ENCODE results near the gene CD53. TPM values are rescaled to one million over a fixed set of nuclear protein-coding genes. Genes with fewer than 3 reads are reported as not detected.
A peak's percentile ranks its signal among the peaks of the same experiment; 100 is the strongest.

CD53 gene
- total RNA-seq, 1 donor from 2014 or later: not detected

- DNase-seq (ENCODE audit: low read depth): no peak
Measured at GRCh38 chr1:110876748-110877341, 3.9 kb downstream of the CD53 start.

- no peak for DNase-seq (ENCODE audit: low read depth)
Measured at GRCh38 chr1:110877364-110877763, 4.4 kb downstream of the CD53 start.

GRCh38 chr1:110877776-110878175 lies 4.8 kb downstream of the CD53 start:
- no peak for DNase-seq (ENCODE audit: low read depth)

DNA sequence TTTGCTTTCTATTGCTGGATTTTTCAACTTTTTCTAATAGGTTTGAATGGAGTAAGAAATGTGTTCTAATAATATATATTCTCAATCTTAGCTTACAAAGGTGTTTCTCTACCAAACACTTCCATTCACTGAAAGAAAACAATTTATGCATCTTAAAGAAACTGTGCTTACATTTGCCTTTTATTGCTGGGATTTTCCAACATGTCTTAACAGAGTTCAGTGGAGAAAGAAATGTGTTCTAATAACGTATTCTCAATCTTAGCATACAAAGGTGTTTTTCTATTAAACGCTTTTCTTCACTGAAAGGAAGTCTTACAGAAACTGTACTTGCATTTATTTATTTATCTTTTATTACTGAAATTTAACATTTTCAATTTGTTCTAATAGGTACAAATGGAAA lies 5.6 kb downstream of the CD53 start:
- DNase-seq (ENCODE audit: low read depth): no peak

DNA sequence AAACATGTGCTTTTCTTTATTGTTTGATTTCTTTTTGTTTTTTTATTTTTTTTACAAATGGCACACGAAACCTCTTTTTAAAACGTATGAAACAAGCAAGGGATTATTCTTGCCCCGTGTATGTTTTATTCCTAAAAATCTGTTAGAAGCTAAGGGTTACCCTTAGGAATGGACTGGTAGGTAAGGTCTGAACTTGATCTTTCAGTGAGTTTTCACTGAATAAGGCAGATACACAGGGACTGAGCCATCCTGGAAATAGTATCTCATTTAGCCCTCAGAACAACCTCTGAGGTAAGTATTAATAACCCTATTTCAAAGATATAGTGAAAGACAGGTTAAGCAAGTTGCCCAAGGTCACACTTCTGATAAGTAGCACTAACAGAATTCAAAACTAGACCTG lies 6.0 kb downstream of the CD53 start:
- no peak for DNase-seq (ENCODE audit: low read depth)

DNA sequence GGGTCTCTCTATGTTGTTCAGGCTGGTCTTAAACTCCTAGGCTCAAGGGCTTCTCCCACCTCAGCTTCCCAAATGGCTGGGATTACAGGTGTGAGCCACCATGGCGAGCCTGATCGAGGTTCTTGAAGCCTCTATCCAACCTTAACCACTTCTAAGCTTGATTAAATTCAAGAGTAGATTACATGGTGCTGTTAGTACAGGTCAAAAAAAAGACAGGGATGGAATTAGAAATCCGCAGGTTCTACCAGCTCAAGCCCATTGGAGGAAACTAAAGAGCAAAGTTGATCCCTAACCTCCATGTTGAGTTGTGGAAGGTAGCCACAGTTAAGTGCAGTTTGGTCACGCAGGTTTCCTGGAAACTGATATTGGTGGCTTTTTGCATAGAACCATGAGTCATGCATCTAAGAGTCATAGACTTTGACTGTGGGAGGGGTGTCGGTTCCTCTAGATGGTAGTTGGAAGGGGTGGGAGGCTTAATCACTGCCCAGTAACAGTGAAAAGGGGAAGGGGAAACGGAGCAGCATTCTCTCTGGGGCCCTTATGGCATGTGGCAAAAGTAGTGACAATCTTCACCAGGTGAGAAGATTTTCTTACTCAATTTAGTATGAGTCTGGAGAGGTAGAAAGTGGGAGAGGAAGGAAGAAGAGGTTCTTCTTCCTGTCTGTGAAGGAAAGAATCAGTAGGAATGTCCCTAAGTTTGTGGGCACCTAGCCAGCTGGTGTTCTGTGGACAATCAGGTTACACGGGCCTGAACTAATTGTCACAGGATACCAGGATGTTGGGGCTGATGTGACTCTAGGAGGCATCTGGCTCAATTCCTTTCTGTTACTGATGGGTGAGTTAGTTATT lies 7.0 kb downstream of the CD53 start:
- DNase-seq (ENCODE audit: low read depth): peak; percentile 7

GRCh38 chr1:110880708-110881374 lies 7.9 kb downstream of the CD53 start:
- DNase-seq (ENCODE audit: low read depth): no peak

DNA sequence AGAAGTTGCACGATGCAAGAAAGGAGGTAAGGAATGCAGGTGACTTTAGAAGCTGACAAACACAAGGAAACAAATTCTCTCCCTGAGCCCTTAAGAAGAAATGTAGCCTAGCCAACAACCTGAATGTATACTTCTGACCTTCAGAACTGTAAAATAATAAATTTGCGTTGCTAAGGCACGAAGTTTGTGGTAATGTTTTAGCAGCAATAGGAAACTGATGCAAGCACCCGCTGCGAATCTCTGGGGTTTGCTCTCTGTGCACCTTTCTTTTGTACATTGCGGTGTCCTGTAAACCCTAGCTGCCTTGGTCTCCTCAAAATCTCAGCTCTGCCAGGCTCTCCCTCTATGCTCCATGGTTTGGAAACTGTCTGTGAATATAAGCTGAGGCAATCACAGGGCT lies 15.1 kb downstream of the CD53 start:
- no peak for DNase-seq (ENCODE audit: low read depth)

DNA sequence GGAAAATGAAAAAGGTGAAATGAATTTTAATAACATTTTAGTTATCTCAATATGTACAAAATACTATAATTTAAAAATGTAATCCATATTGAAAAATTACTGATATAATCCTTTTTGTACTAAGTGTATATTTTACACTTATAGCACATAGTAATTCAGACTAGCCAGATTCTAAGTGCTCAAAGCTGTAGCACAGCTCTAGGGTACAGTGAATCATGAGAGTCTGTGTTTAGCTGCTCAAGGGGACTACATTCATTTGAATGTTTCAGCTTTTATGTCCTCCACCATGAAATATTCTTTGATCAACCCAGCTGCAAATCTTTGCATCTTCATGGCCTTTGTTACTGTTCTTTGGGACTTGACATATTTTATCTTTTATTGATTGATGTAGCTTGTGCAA lies 15.7 kb downstream of the CD53 start:
- no peak for DNase-seq (ENCODE audit: low read depth)

- DNase-seq (ENCODE audit: low read depth): no peak
Measured at GRCh38 chr1:110890474-110891196, 17.7 kb downstream of the CD53 start.

DNA sequence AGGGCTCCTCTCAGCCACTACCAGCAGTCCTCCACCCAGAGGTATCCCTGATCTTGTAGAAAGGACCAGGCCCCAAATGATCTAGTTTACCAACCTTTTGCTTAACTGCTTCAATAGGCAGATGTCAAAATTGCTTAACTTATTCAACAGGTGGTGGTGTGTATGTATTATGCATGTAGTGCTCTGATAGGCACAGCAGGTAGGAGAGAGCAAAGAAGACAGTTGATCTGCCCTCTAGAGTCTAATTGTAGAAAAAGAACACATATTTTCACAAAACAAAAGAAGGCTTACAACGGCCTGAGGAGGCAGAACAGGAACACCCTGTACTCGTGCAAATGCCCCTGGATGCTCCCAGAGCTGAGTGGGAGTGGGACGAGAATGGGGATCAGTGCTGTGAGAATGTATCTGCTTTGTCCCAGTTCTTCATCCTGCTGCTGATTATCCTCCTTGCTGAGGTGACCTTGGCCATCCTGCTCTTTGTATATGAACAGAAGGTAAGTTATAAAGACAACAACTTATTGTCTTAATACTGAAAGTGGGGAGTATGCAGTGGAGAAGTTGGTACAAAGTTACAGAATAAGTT lies 21.1 kb downstream of the CD53 start:
- no peak for DNase-seq (ENCODE audit: low read depth)

DNA sequence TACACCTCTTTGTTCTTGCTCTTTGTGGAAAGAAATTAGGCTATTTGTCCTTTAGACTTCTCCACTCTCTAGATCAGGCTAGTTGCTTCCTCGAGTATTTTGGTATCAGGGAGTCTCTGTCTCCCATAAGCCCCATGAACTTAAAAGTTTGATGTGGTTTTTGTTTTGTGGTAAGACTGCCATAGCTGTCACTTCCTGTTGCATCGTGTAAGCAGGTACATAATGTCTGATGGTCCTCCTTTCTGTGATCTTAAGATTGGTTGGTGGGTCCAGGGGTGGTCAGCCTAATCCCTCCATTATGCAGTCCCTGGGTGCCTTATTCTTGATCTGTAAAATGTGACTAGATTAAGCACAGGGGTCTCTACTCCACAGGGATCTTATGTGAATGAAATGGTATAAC lies 23.1 kb downstream of the CD53 start:
- no peak for DNase-seq (ENCODE audit: low read depth)

GRCh38 chr1:110897681-110898080 lies 24.7 kb downstream of the CD53 start:
- DNase-seq (ENCODE audit: low read depth): no peak

DNA sequence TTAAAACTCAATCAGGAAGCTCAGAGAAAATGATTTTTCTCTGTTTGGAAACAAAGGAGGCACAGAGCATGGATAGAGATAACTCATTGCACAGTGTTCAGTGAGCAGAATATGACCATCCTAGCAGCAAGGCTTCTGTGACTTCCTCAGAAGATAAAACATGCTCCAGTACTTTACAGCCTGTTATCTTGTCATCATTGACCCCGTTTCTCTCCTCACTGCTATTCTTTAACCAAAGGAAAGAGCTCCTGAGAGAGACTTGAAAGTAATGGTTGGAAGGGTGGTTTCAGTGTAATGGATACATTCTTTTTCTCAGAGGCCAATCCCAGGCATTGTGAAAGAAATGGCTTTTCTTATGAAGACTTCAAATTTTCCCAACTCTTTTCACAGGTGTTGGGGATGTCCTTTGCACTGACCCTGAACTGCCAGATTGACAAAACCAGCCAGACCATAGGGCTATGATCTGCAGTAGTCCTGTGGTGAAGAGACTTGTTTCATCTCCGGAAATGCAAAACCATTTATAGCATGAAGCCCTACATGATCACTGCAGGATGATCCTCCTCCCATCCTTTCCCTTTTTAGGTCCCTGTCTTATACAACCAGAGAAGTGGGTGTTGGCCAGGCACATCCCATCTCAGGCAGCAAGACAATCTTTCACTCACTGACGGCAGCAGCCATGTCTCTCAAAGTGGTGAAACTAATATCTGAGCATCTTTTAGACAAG lies 25.9 kb downstream of the CD53 start:
- no peak for DNase-seq (ENCODE audit: low read depth)

DNA sequence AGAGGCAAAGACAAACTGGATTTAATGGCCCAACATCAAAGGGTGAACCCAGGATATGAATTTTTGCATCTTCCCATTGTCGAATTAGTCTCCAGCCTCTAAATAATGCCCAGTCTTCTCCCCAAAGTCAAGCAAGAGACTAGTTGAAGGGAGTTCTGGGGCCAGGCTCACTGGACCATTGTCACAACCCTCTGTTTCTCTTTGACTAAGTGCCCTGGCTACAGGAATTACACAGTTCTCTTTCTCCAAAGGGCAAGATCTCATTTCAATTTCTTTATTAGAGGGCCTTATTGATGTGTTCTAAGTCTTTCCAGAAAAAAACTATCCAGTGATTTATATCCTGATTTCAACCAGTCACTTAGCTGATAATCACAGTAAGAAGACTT lies 26.5 kb downstream of the CD53 start:
- DNase-seq (ENCODE audit: low read depth): no peak

DNA sequence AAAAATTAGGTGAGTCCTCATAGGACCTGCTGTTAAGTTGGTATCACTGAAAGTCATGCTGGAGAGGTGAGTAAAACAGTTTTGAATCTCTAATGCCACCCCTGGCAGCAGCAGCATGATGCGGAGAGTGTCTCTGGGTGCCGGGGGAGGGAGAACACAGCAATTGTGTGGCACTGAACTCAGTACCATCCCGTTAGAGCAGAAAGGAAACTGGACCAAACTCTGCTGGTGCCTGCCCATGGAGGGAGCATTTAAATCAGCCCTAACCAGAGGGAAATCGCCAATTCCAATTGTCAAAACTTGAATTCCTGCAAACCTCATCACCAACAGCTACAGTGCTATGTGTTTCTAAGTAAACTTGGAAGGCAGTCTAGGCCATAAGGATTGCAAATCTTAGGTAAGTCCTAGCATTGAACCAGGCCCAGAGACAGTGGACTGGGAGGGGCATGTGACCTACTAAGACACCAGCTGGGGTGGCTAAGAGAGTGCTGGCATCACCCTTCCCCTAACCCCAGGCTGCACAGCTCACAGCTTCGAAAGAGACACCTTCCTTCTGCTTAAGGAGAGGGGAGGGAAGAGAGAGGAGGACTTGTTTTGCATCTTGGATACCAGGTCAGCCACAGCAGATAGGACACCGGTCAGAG lies 30.0 kb downstream of the CD53 start:
- DNase-seq (ENCODE audit: low read depth): no peak

- DNase-seq (ENCODE audit: low read depth): no peak
Measured at GRCh38 chr1:110903853-110904500, 31.0 kb downstream of the CD53 start.

GRCh38 chr1:110912784-110913183 lies 39.8 kb downstream of the CD53 start:
- no peak for DNase-seq (ENCODE audit: low read depth)

GRCh38 chr1:110914676-110915075 lies 41.7 kb downstream of the CD53 start:
- DNase-seq (ENCODE audit: low read depth): no peak

DNA sequence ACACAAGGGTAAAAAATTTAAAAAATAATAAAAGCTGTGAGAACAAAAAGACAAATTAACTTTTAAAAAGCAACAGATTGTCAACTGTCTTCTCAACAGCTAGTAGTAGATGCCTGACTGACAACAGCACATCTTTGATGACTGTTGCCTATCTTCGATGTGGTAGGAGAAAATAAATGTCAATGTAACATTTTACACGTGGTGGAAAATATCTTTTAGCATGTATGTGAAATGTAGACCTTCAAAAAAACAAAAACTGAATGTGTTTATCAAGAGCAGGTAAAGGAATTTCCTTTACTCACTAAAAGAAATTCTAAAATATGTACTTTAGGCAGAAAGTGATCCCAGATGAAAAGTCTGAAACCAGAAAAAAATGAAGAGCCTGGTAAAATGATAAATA lies 42.9 kb downstream of the CD53 start:
- DNase-seq (ENCODE audit: low read depth): no peak
